Measurements from ENCODE around the gene MYO10. TPM values are rescaled to one million over a fixed set of nuclear protein-coding genes. Genes with fewer than 3 reads are reported as not detected.

The MYO10 gene
- total RNA-seq, 1 donor from 2014 or later: 80.2 TPM

DNA sequence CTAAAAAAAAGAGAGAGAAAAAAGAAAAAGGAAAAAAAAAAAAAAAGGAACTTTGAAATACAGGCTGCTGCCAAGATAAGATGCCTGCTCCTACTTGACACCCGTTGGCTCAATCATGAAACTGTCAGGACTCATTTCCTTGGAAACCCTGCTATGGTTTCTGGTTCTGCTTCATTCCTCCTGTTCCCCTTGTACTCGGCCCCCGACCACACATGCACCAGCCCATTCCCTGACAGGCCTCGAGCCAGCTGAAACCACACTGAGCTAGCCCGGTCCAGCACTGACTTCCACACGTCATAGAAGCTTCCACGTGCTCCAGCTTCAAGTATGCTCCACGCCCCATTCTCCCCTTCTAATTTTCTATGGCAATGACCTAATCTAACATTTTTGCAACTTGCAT is 93.2 kb downstream of the MYO10 start:
- no peaks in the 10 kb centered on the region for H3K27me3 ChIP-seq (ENCODE audit: insufficient read depth, low read length)
- no peak for TF ChIP-seq EZH2 (IDR thresholded peaks at IDR 0.05; ENCODE audit: insufficient read depth, low read length)
- TF ChIP-seq, protein P1, sequence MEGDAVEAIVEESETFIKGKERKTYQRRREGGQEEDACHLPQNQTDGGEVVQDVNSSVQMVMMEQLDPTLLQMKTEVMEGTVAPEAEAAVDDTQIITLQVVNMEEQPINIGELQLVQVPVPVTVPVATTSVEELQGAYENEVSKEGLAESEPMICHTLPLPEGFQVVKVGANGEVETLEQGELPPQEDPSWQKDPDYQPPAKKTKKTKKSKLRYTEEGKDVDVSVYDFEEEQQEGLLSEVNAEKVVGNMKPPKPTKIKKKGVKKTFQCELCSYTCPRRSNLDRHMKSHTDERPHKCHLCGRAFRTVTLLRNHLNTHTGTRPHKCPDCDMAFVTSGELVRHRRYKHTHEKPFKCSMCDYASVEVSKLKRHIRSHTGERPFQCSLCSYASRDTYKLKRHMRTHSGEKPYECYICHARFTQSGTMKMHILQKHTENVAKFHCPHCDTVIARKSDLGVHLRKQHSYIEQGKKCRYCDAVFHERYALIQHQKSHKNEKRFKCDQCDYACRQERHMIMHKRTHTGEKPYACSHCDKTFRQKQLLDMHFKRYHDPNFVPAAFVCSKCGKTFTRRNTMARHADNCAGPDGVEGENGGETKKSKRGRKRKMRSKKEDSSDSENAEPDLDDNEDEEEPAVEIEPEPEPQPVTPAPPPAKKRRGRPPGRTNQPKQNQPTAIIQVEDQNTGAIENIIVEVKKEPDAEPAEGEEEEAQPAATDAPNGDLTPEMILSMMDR (IDR thresholded peaks at IDR 0.05; ENCODE audit: insufficient read depth, low read depth, low read length): no peak
- Mint-ChIP-seq H3K4me3 (ENCODE audit: unreplicated experiment) (no peak overlapping the region), H3K27ac (ENCODE audit: unreplicated experiment) (no peak overlapping the region), H3K27me3 (ENCODE audit: low read depth, unreplicated experiment) (no peaks in the 10 kb centered on the region), H3K36me3 (ENCODE audit: low read depth, unreplicated experiment) (peaks cover 14% of the 10 kb centered on the region), H3K9me3 (ENCODE audit: unreplicated experiment) (no peaks in the 10 kb centered on the region), H3K4me1 (ENCODE audit: low read depth, unreplicated experiment) (peaks cover 9% of the 10 kb centered on the region)
- peaks cover 91% of the 10 kb centered on the region for H4K20me1 ChIP-seq (ENCODE audit: insufficient read depth, low read length)
- H3K4me1 ChIP-seq (ENCODE audit: insufficient read depth, low read length): no peaks in the 10 kb centered on the region
- H3K4me3 ChIP-seq (ENCODE audit: insufficient read depth, low read depth, low read length): no peak overlapping the region
- peaks cover 95% of the 10 kb centered on the region for H3K79me2 ChIP-seq (ENCODE audit: insufficient read depth, low read length)
- DNase-seq (ENCODE audit: low read depth) (peak; percentile 57), FAIRE-seq (no peak)
- no peak overlapping the region for H2AFZ ChIP-seq (ENCODE audit: low read depth, low read length)
- H3K9me3 ChIP-seq (ENCODE audit: insufficient read depth, low read depth, low read length): no peaks in the 10 kb centered on the region
- H3K4me2 ChIP-seq (ENCODE audit: low read length): no peak overlapping the region
- H3K36me3 ChIP-seq (ENCODE audit: insufficient read depth, low read length): peaks cover 16% of the 10 kb centered on the region
- H3K9ac ChIP-seq (ENCODE audit: low read length): no peak overlapping the region
- H3K27ac ChIP-seq (ENCODE audit: low read depth, low read length): no peak overlapping the region

DNA sequence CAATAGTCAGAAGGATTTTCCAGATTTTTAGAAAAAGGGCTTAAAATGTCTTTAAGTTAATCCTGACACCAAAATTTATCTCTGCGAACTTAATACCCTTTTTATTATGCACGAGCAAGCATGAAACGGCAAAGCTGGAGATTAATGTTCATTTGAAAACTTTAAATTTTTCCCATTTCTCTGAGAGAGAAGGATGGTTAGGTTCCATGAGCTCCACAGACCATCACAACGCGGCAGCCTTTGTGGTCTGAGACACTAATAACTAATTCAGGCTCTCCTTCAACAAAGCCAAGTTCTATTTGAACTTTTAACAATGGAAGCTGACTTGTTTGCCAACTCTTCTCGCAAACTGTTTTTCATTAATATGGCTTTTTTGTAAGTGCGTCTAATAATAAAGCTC is 94.7 kb downstream of the MYO10 start:
- Mint-ChIP-seq H3K36me3 (ENCODE audit: low read depth, unreplicated experiment) (peaks cover 13% of the 10 kb centered on the region), H3K4me1 (ENCODE audit: low read depth, unreplicated experiment) (peaks cover 9% of the 10 kb centered on the region), H3K27ac (ENCODE audit: unreplicated experiment) (no peak overlapping the region), H3K9me3 (ENCODE audit: unreplicated experiment) (no peaks in the 10 kb centered on the region), H3K27me3 (ENCODE audit: low read depth, unreplicated experiment) (no peaks in the 10 kb centered on the region), H3K4me3 (ENCODE audit: unreplicated experiment) (no peak overlapping the region)
- H2AFZ ChIP-seq (ENCODE audit: low read depth, low read length): no peak overlapping the region
- H3K79me2 ChIP-seq (ENCODE audit: insufficient read depth, low read length): peaks cover 97% of the 10 kb centered on the region
- peaks cover 16% of the 10 kb centered on the region for H3K36me3 ChIP-seq (ENCODE audit: insufficient read depth, low read length)
- no peaks in the 10 kb centered on the region for H3K9me3 ChIP-seq (ENCODE audit: insufficient read depth, low read depth, low read length)
- no peak for TF ChIP-seq EZH2 (IDR thresholded peaks at IDR 0.05; ENCODE audit: insufficient read depth, low read length)
- TF ChIP-seq, protein P1 (IDR thresholded peaks at IDR 0.05; ENCODE audit: insufficient read depth, low read depth, low read length): no peak
- H3K27ac ChIP-seq (ENCODE audit: low read depth, low read length): no peak overlapping the region
- peaks cover 95% of the 10 kb centered on the region for H4K20me1 ChIP-seq (ENCODE audit: insufficient read depth, low read length)
- no peaks in the 10 kb centered on the region for H3K27me3 ChIP-seq (ENCODE audit: insufficient read depth, low read length)
- no peak overlapping the region for H3K9ac ChIP-seq (ENCODE audit: low read length)
- H3K4me2 ChIP-seq (ENCODE audit: low read length): no peak overlapping the region
- DNase-seq (ENCODE audit: low read depth): no peak
- no peaks in the 10 kb centered on the region for H3K4me1 ChIP-seq (ENCODE audit: insufficient read depth, low read length)
- FAIRE-seq: no peak
- no peak overlapping the region for H3K4me3 ChIP-seq (ENCODE audit: insufficient read depth, low read depth, low read length)

DNA sequence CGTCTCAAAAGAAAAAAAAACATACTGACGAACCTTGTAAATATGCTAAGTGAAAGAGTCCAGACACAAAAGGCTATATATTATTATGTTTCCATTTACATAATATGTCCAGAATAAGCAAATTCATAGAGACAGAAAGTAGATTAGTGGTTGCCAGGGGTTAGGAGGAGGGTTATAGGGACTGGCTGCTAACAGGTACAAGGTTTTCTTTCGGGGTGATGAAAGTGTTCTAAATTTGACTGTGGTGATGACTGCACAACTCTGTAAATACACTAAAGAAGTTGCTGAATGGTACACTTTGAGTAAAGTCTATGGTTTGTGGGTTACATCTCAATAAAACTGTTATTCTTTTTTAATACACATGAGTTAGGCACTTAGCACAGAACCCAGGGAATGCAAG is 98.8 kb downstream of the MYO10 start:
- Histone ChIP-seq H4K20me1 (ENCODE audit: insufficient read depth, low read length) (peaks cover 97% of the 10 kb centered on the region), H3K4me1 (ENCODE audit: insufficient read depth, low read length) (no peaks in the 10 kb centered on the region), H3K36me3 (ENCODE audit: insufficient read depth, low read length) (peaks cover 2% of the 10 kb centered on the region), H3K4me2 (ENCODE audit: low read length) (no peak overlapping the region), H3K79me2 (ENCODE audit: insufficient read depth, low read length) (peaks cover 97% of the 10 kb centered on the region), H3K9me3 (ENCODE audit: insufficient read depth, low read depth, low read length) (no peaks in the 10 kb centered on the region), H3K4me3 (ENCODE audit: insufficient read depth, low read depth, low read length) (no peak overlapping the region), H2AFZ (ENCODE audit: low read depth, low read length) (no peak overlapping the region), H3K27ac (ENCODE audit: low read depth, low read length) (no peak overlapping the region), H3K27me3 (ENCODE audit: insufficient read depth, low read length) (no peaks in the 10 kb centered on the region), H3K9ac (ENCODE audit: low read length) (no peak overlapping the region)
- peaks cover 9% of the 10 kb centered on the region for H3K36me3 Mint-ChIP-seq (ENCODE audit: low read depth, unreplicated experiment)
- peaks cover 5% of the 10 kb centered on the region for H3K4me1 Mint-ChIP-seq (ENCODE audit: low read depth, unreplicated experiment)
- no peak overlapping the region for H3K27ac Mint-ChIP-seq (ENCODE audit: unreplicated experiment)
- no peaks in the 10 kb centered on the region for H3K27me3 Mint-ChIP-seq (ENCODE audit: low read depth, unreplicated experiment)
- no peak for DNase-seq (ENCODE audit: low read depth)
- no peak overlapping the region for H3K4me3 Mint-ChIP-seq (ENCODE audit: unreplicated experiment)
- no peak for TF ChIP-seq EZH2 (IDR thresholded peaks at IDR 0.05; ENCODE audit: insufficient read depth, low read length)
- TF ChIP-seq, protein P1 (IDR thresholded peaks at IDR 0.05; ENCODE audit: insufficient read depth, low read depth, low read length): no peak
- H3K9me3 Mint-ChIP-seq (ENCODE audit: unreplicated experiment): no peaks in the 10 kb centered on the region
- no peak for FAIRE-seq
